Activated CD4-positive, alpha-beta T cell treated with anti-CD3 and anti-CD28 coated beads, Interleukin-2, amount 10 ng/mL, durations not matched to agents 24 days and 14 days (primary cell): ENCODE data around the gene ARL3. TPM values are rescaled to one million over a fixed set of nuclear protein-coding genes. Genes with fewer than 3 reads are reported as not detected.
A peak's percentile ranks its signal among the peaks of the same experiment; 100 is the strongest.
"Not testable (repeated sequence)": the region's sequence is repeated elsewhere in the genome, so short reads cannot be mapped to it uniquely, and the experiment has no call there.

Source experiments
- DNase-seq: peaks from one replicate; pipeline ENCODE4 v3.0.0; 2022
- H3K27ac Mint-ChIP-seq: one replicate; pipeline ENCODE4 v1.8.0; 2022; ENCODE audit warnings: mild to moderate bottlenecking, mixed read lengths
- H3K27me3 Mint-ChIP-seq: one replicate; pipeline ENCODE4 v1.8.0; 2022; ENCODE audit warnings: mixed read lengths
- H3K36me3 Mint-ChIP-seq: one replicate; pipeline ENCODE4 v1.8.0; 2022; ENCODE audit warnings: low read depth, mild to moderate bottlenecking, mixed read lengths
- H3K4me1 Mint-ChIP-seq: one replicate; pipeline ENCODE4 v1.8.0; 2021; ENCODE audit warnings: mixed read lengths
- H3K4me3 Mint-ChIP-seq: one replicate; pipeline ENCODE4 v1.8.0; 2022; ENCODE audit warnings: mild to moderate bottlenecking, moderate library complexity, mixed read lengths
- H3K9me3 Mint-ChIP-seq: one replicate; pipeline ENCODE4 v1.8.0; 2021; ENCODE audit warnings: mixed read lengths
- intact Hi-C: fragments of 100-400 bp; cut with micrococcal nuclease; formaldehyde crosslinking; loops from one replicate; pipeline ENCODE4 v1.15.1; 2023
- total RNA-seq: library from RNA; stranded (reverse); gene quantifications from 2 replicates; pipeline ENCODE4 v1.2.3, GENCODE V29; 2022

The ARL3 gene
- total RNA-seq, 1 donor from 2014 or later, result 6.4 TPM

GRCh38 chr10:102727037-102727818 lies 13.0 kb upstream of the ARL3 start:
- H3K27ac Mint-ChIP-seq, result no peak overlapping the region
- peaks cover 5% of the 10 kb centered on the region for H3K4me1 Mint-ChIP-seq
- H3K36me3 Mint-ChIP-seq, result peaks cover 31% of the 10 kb centered on the region
- no peak for DNase-seq
- intact Hi-C loops, result loop anchor here (5.0 kb wide), 1 partner anchor 175 kb away; no protein-coding TSS in a partner anchor
- H3K27me3 Mint-ChIP-seq, result no peaks in the 10 kb centered on the region
- no peaks in the 10 kb centered on the region for H3K9me3 Mint-ChIP-seq
- H3K4me3 Mint-ChIP-seq, result no peak overlapping the region

GRCh38 chr10:102726274-102726673 lies 12.1 kb upstream of the ARL3 start:
- no peak overlapping the region for H3K4me3 Mint-ChIP-seq
- no peaks in the 10 kb centered on the region for H3K27me3 Mint-ChIP-seq
- H3K9me3 Mint-ChIP-seq, result no peaks in the 10 kb centered on the region
- H3K4me1 Mint-ChIP-seq, result peaks cover 10% of the 10 kb centered on the region
- peaks cover 33% of the 10 kb centered on the region for H3K36me3 Mint-ChIP-seq
- intact Hi-C loops, result loop anchor here (5.0 kb wide), 1 partner anchor 176 kb away; no protein-coding TSS in a partner anchor
- no peak overlapping the region for H3K27ac Mint-ChIP-seq
- DNase-seq, result no peak

GRCh38 chr10:102723989-102724388 lies 9.8 kb upstream of the ARL3 start:
- intact Hi-C loops, result no loop called here
- H3K4me3 Mint-ChIP-seq, result no peak overlapping the region
- no peak overlapping the region for H3K27ac Mint-ChIP-seq
- peaks cover 35% of the 10 kb centered on the region for H3K36me3 Mint-ChIP-seq
- no peak for DNase-seq
- no peaks in the 10 kb centered on the region for H3K9me3 Mint-ChIP-seq
- no peaks in the 10 kb centered on the region for H3K27me3 Mint-ChIP-seq
- peaks cover 12% of the 10 kb centered on the region for H3K4me1 Mint-ChIP-seq

- no peak overlapping the region for H3K4me3 Mint-ChIP-seq
- no peaks in the 10 kb centered on the region for H3K27me3 Mint-ChIP-seq
- peak overlapping the region; percentile 2 for H3K27ac Mint-ChIP-seq
- H3K4me1 Mint-ChIP-seq, result peaks cover 23% of the 10 kb centered on the region
- DNase-seq, result no peak
- peaks cover 41% of the 10 kb centered on the region for H3K36me3 Mint-ChIP-seq
- no peaks in the 10 kb centered on the region for H3K9me3 Mint-ChIP-seq
- intact Hi-C loops, result no loop called here
These were observed 7.8 kb upstream of the ARL3 start for GRCh38 chr10:102721954-102722353.

- H3K4me1 Mint-ChIP-seq, result peaks cover 30% of the 10 kb centered on the region
- intact Hi-C loops, result no loop called here
These were observed 6.6 kb upstream of the ARL3 start for GRCh38 chr10:102720775-102721301.

GRCh38 chr10:102720337-102720736 lies 6.1 kb upstream of the ARL3 start:
- peaks cover 38% of the 10 kb centered on the region for H3K36me3 Mint-ChIP-seq
- intact Hi-C loops, result no loop called here
- H3K4me1 Mint-ChIP-seq, result peaks cover 31% of the 10 kb centered on the region
- no peak for DNase-seq
- no peaks in the 10 kb centered on the region for H3K9me3 Mint-ChIP-seq
- H3K4me3 Mint-ChIP-seq, result no peak overlapping the region
- no peak overlapping the region for H3K27ac Mint-ChIP-seq
- H3K27me3 Mint-ChIP-seq, result no peaks in the 10 kb centered on the region

More at GRCh38 chr10:102720775-102721301, 6.6 kb upstream of the ARL3 start:
- DNase-seq, result no peak
- Mint-ChIP-seq H3K4me3 (no peak overlapping the region), H3K27ac (no peak overlapping the region), H3K9me3 (no peaks in the 10 kb centered on the region), H3K36me3 (peaks cover 37% of the 10 kb centered on the region), H3K27me3 (no peaks in the 10 kb centered on the region)

- Mint-ChIP-seq H3K4me3 (peak overlapping the region; percentile 1), H3K36me3 (peaks cover 28% of the 10 kb centered on the region), H3K27ac (no peak overlapping the region), H3K4me1 (peaks cover 39% of the 10 kb centered on the region), H3K27me3 (no peaks in the 10 kb centered on the region), H3K9me3 (no peaks in the 10 kb centered on the region)
- intact Hi-C loops, result no loop called here
- DNase-seq, result no peak
These were observed 4.0 kb upstream of the ARL3 start for GRCh38 chr10:102718220-102718619.

- Mint-ChIP-seq H3K4me1 (peaks cover 44% of the 10 kb centered on the region), H3K4me3 (peak overlapping the region; percentile 44), H3K36me3 (peaks cover 27% of the 10 kb centered on the region)
- intact Hi-C loops, H3K27me3 Mint-ChIP-seq, H3K9me3 Mint-ChIP-seq, H3K27ac Mint-ChIP-seq, DNase-seq: not testable (repeated sequence)
These were observed 2.8 kb upstream of the ARL3 start for GRCh38 chr10:102716900-102717565.

GRCh38 chr10:102715880-102716279 lies 1.7 kb upstream of the ARL3 start:
- H3K36me3 Mint-ChIP-seq, result peaks cover 23% of the 10 kb centered on the region
- intact Hi-C loops, result loop anchor here (2.0 kb wide), 1 partner anchor 213 kb away; the partner anchor contains the start of genes ACTR1A and SUFU
- no peak for DNase-seq
- peaks cover 43% of the 10 kb centered on the region for H3K4me1 Mint-ChIP-seq
- H3K9me3 Mint-ChIP-seq, result no peaks in the 10 kb centered on the region
- H3K27me3 Mint-ChIP-seq, result no peaks in the 10 kb centered on the region
- peak overlapping the region; percentile 39 for H3K27ac Mint-ChIP-seq
- peak overlapping the region; percentile 70 for H3K4me3 Mint-ChIP-seq

GRCh38 chr10:102714621-102715455 lies 641 bp upstream of the ARL3 start, which contains the start of gene SFXN2:
SFXN2 (plus strand) TSS chr10:102714636; CDS start chr10:102726637, 12,001 bp downstream.
- Mint-ChIP-seq H3K36me3 (peaks cover 21% of the 10 kb centered on the region), H3K27me3 (no peaks in the 10 kb centered on the region), H3K4me1 (peaks cover 44% of the 10 kb centered on the region), H3K9me3 (no peaks in the 10 kb centered on the region), H3K4me3 (peak within 1 kb of the TSS; percentile 80), H3K27ac (peak within 1 kb of the TSS; percentile 93)
- DNase-seq, result peak; percentile 86
- intact Hi-C loops, result loop anchor here (1.0 to 5.0 kb wide), 9 partner anchors 28 to 652 kb away; partner anchors contain the start of genes ACTR1A, BORCS7, GBF1 and SUFU

GRCh38 chr10:102713539-102713813 lies 721 bp downstream of the ARL3 start:
- Mint-ChIP-seq H3K27me3 (no peaks in the 10 kb centered on the region), H3K27ac (peak overlapping the region; percentile 93), H3K4me3 (peak overlapping the region; percentile 80), H3K9me3 (no peaks in the 10 kb centered on the region), H3K36me3 (peaks cover 15% of the 10 kb centered on the region), H3K4me1 (peaks cover 39% of the 10 kb centered on the region)
- intact Hi-C loops, result loop anchor here (5.0 kb wide), 3 partner anchors 36 to 654 kb away; partner anchors contain the start of gene TAF5
- no peak for DNase-seq

GRCh38 chr10:102712843-102713538 lies 1.2 kb downstream of the ARL3 start:
- DNase-seq, result no peak
- Mint-ChIP-seq H3K4me3 (peak overlapping the region; percentile 80), H3K27ac (peak overlapping the region; percentile 93), H3K9me3 (no peaks in the 10 kb centered on the region), H3K27me3 (no peaks in the 10 kb centered on the region), H3K36me3 (peaks cover 13% of the 10 kb centered on the region), H3K4me1 (peaks cover 36% of the 10 kb centered on the region)
- intact Hi-C loops, result loop anchor here (5.0 kb wide), 3 partner anchors 36 to 654 kb away; partner anchors contain the start of gene TAF5

- DNase-seq, result no peak
- Mint-ChIP-seq H3K9me3 (no peaks in the 10 kb centered on the region), H3K4me3 (no peak overlapping the region), H3K27me3 (no peaks in the 10 kb centered on the region), H3K27ac (no peak overlapping the region), H3K36me3 (peaks cover 4% of the 10 kb centered on the region), H3K4me1 (peaks cover 29% of the 10 kb centered on the region)
- intact Hi-C loops, result loop anchor here (5.0 kb wide), 3 partner anchors 35 to 655 kb away; partner anchors contain the start of gene TAF5
These were observed 2.1 kb downstream of the ARL3 start for GRCh38 chr10:102712089-102712488.
